Neural cell (in vitro differentiated cells): ENCODE results near the gene FAM200B. TPM values are rescaled to one million over a fixed set of nuclear protein-coding genes. Genes with fewer than 3 reads are reported as not detected.

Source experiments
- H2AFZ ChIP-seq: fragments of 200-600, 300-800 bp; sonication (generic), shearing (Covaris generic); 2 replicates; pipeline ENCODE4 v1.6.0; 2014; ENCODE audit warnings: low read depth, mild to moderate bottlenecking, antibody characterized with exemption, low read length, moderate library complexity
- H3F3A ChIP-seq: fragments of 200-600 bp; shearing (Covaris generic); 2 replicates; pipeline ENCODE4 v1.6.1; 2016; ENCODE audit warnings: mild to moderate bottlenecking, moderate library complexity, mixed read lengths, antibody characterized with exemption, low read length; ENCODE audit not compliant: insufficient read depth, poor library complexity, severe bottlenecking
- H3K27ac ChIP-seq: fragments of 200-600, 300-800 bp; sonication (generic), shearing (Covaris generic); 2 replicates; pipeline ENCODE4 v1.5.1; 2014; ENCODE audit warnings: mild to moderate bottlenecking, low read length, moderate library complexity
- H3K27me3 ChIP-seq: fragments of 300-800, 200-600 bp; sonication (generic), shearing (Covaris generic); 2 replicates; pipeline ENCODE4 v1.6.0; 2014; ENCODE audit warnings: mild to moderate bottlenecking, low read depth, low read length, moderate library complexity; ENCODE audit not compliant: insufficient read depth
- H3K36me3 ChIP-seq: fragments of 300-800, 200-600 bp; sonication (generic), shearing (Covaris generic); 2 replicates; pipeline ENCODE4 v1.5.1; 2014; ENCODE audit warnings: mild to moderate bottlenecking, antibody characterized with exemption, low read length, moderate library complexity; ENCODE audit not compliant: insufficient read depth
- H3K4me2 ChIP-seq: fragments of 300-800, 200-600 bp; sonication (generic), shearing (Covaris generic); 2 replicates; pipeline ENCODE4 v1.6.0; 2014; ENCODE audit warnings: mild to moderate bottlenecking, low read length
- H3K4me3 ChIP-seq: fragments of 300-800, 200-600 bp; sonication (generic), shearing (Covaris generic); 2 replicates; pipeline ENCODE4 v1.5.1; 2014; ENCODE audit warnings: mild to moderate bottlenecking, low read length, moderate library complexity
- H3K79me2 ChIP-seq: fragments of 200-600 bp; shearing (Covaris generic); replicated peaks from 2 replicates; pipeline ENCODE4 v1.6.0; 2014; ENCODE audit warnings: mild to moderate bottlenecking, low read length, moderate library complexity; ENCODE audit not compliant: insufficient read depth
- H3K9ac ChIP-seq: fragments of 300-800, 200-600 bp; sonication (generic), shearing (Covaris generic); 2 replicates; pipeline ENCODE4 v1.6.1; 2016; ENCODE audit warnings: mild to moderate bottlenecking, low read length, mixed read lengths
- H3K9me2 ChIP-seq: fragments of 200-600 bp; shearing (Covaris generic); 2 replicates; pipeline ENCODE4 v1.6.1; 2016; ENCODE audit warnings: mild to moderate bottlenecking, low read length, mixed read lengths; ENCODE audit not compliant: insufficient read depth
- H3K9me3 ChIP-seq: fragments of 200-600, 300-800 bp; sonication (generic), shearing (Covaris generic); 2 replicates; pipeline ENCODE4 v1.6.1; 2016; ENCODE audit warnings: mild to moderate bottlenecking, mixed run types, low read length, moderate library complexity, mixed read lengths
- H4K20me1 ChIP-seq: fragments of 200-600 bp; shearing (Covaris generic); 2 replicates; pipeline ENCODE4 v1.6.1; 2016; ENCODE audit warnings: mild to moderate bottlenecking, mixed run types; ENCODE audit not compliant: insufficient read depth
- CTCF ChIP-seq: fragments of 450-650 bp; IDR thresholded peaks from 2 replicates; pipeline ENCODE4 v1.5.1; 2014; ENCODE audit warnings: antibody characterized with exemption, mild to moderate bottlenecking, moderate library complexity; ENCODE audit not compliant: poor library complexity, severe bottlenecking
- EP300 ChIP-seq: fragments of 450-650 bp; conservative IDR thresholded peaks from 2 replicates; pipeline ENCODE4 v1.6.1; 2014; ENCODE audit warnings: antibody characterized with exemption, mild to moderate bottlenecking, moderate library complexity; ENCODE audit not compliant: poor library complexity, severe bottlenecking
- EZH2 ChIP-seq: fragments of 200-600, 300-800 bp; shearing (Covaris generic), sonication (generic); IDR thresholded peaks from 2 replicates; pipeline ENCODE4 v1.6.1; 2014; ENCODE audit warnings: antibody characterized with exemption, low read length, borderline replicate concordance, mild to moderate bottlenecking; ENCODE audit not compliant: insufficient read depth, poor library complexity, severe bottlenecking
- MXI1 ChIP-seq: fragments of 450-650 bp; conservative IDR thresholded peaks from 2 replicates; pipeline ENCODE4 v1.6.1; 2014; ENCODE audit warnings: antibody characterized with exemption, mild to moderate bottlenecking; ENCODE audit not compliant: poor library complexity, severe bottlenecking
- POLR2AphosphoS5 ChIP-seq: IDR thresholded peaks from 2 replicates; pipeline ENCODE4 v1.6.1; 2012
- RAD21 ChIP-seq: fragments of 450-650 bp; conservative IDR thresholded peaks from 2 replicates; pipeline ENCODE4 v1.6.1; 2014; ENCODE audit warnings: antibody characterized with exemption, mild to moderate bottlenecking, moderate library complexity
- SMC3 ChIP-seq: fragments of 450-650 bp; conservative IDR thresholded peaks from 2 replicates; pipeline ENCODE4 v1.6.1; 2014; ENCODE audit warnings: antibody characterized with exemption, mild to moderate bottlenecking, moderate library complexity; ENCODE audit not compliant: poor library complexity
- TAF1 ChIP-seq: IDR thresholded peaks from 2 replicates; pipeline ENCODE4 v1.6.1; 2012; ENCODE audit warnings: low read depth
- polyA plus RNA-seq: library from polyadenylated mRNA; depleted of rRNA; stranded (reverse); fragments of >200 nt; gene quantifications from 2 replicates; pipeline ENCODE4 v1.2.3, GENCODE V29; 2014
- TF ChIP-seq, protein P1 (sequence below): IDR thresholded peaks from 2 replicates; pipeline ENCODE4 v1.6.1; 2012; ENCODE audit warnings: borderline replicate concordance

The FAM200B gene
- polyA plus RNA-seq, 1 donor from 2014 or later = 238 TPM

DNA sequence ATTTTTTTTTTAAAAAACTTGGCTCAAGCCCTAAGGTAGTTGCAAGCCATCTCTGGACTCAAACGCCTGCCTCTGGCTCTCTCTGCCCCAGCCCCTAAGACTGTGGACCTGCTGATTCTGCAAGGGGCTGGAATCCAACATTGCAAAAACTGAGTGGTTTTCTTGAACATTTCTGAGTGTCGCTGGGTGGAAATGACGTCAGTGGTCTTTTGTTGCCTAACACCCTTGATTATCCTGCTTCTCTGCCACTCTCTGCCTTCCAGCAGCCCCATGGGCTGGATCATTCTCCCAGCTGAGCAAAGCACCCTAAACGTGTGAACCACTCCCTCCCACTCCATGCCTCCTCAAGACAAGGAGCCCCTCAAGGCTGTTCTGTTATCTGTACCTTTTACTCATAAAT lies 37.9 kb downstream of the FAM200B start:
- H3K27ac ChIP-seq = no peak overlapping the region
- H3K4me3 ChIP-seq = no peak overlapping the region
- no peak overlapping the region for H2AFZ ChIP-seq
- H3K79me2 ChIP-seq = no peaks in the 10 kb centered on the region
- no peaks in the 10 kb centered on the region for H3K27me3 ChIP-seq
- H3K36me3 ChIP-seq = no peaks in the 10 kb centered on the region
- no peak overlapping the region for H3K4me2 ChIP-seq
- H3K9me3 ChIP-seq = no peaks in the 10 kb centered on the region
- H4K20me1 ChIP-seq = no peaks in the 10 kb centered on the region
- TF ChIP-seq, protein P1, sequence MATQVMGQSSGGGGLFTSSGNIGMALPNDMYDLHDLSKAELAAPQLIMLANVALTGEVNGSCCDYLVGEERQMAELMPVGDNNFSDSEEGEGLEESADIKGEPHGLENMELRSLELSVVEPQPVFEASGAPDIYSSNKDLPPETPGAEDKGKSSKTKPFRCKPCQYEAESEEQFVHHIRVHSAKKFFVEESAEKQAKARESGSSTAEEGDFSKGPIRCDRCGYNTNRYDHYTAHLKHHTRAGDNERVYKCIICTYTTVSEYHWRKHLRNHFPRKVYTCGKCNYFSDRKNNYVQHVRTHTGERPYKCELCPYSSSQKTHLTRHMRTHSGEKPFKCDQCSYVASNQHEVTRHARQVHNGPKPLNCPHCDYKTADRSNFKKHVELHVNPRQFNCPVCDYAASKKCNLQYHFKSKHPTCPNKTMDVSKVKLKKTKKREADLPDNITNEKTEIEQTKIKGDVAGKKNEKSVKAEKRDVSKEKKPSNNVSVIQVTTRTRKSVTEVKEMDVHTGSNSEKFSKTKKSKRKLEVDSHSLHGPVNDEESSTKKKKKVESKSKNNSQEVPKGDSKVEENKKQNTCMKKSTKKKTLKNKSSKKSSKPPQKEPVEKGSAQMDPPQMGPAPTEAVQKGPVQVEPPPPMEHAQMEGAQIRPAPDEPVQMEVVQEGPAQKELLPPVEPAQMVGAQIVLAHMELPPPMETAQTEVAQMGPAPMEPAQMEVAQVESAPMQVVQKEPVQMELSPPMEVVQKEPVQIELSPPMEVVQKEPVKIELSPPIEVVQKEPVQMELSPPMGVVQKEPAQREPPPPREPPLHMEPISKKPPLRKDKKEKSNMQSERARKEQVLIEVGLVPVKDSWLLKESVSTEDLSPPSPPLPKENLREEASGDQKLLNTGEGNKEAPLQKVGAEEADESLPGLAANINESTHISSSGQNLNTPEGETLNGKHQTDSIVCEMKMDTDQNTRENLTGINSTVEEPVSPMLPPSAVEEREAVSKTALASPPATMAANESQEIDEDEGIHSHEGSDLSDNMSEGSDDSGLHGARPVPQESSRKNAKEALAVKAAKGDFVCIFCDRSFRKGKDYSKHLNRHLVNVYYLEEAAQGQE = no peak
- TF ChIP-seq MXI1 = no peak
- no peak for TF ChIP-seq SMC3
- no peak for TF ChIP-seq EP300
- TF ChIP-seq POLR2AphosphoS5 = no peak
- TF ChIP-seq EZH2 = no peak
- no peak for TF ChIP-seq TAF1
- TF ChIP-seq RAD21 = no peak
- H3K9ac ChIP-seq = no peak overlapping the region
- no peaks in the 10 kb centered on the region for H3F3A ChIP-seq
- H3K9me2 ChIP-seq = no peaks in the 10 kb centered on the region

- Histone ChIP-seq H3K27ac (no peak overlapping the region), H3K79me2 (no peaks in the 10 kb centered on the region), H4K20me1 (no peaks in the 10 kb centered on the region), H3K36me3 (no peaks in the 10 kb centered on the region), H2AFZ (no peak overlapping the region), H3F3A (no peaks in the 10 kb centered on the region), H3K9me3 (no peaks in the 10 kb centered on the region), H3K9me2 (no peaks in the 10 kb centered on the region), H3K27me3 (no peaks in the 10 kb centered on the region), H3K9ac (no peak overlapping the region), H3K4me3 (no peak overlapping the region), H3K4me2 (no peak overlapping the region)
- no peak for TF ChIP-seq CTCF
- TF ChIP-seq RAD21 = no peak
- TF ChIP-seq EZH2 = no peak
- no peak for TF ChIP-seq POLR2AphosphoS5
- TF ChIP-seq, protein P1 = no peak
- TF ChIP-seq SMC3 = no peak
- TF ChIP-seq EP300 = no peak
- no peak for TF ChIP-seq TAF1
- TF ChIP-seq MXI1 = no peak
Measured at GRCh38 chr4:15720851-15721250, 39.2 kb downstream of the FAM200B start.
